OCI-LY1 (cell line): ENCODE data around the gene PHRF1.

Source experiments
- H2AFZ ChIP-seq: fragments of 200-600 bp; sonication (generic), shearing (Covaris generic); 2 replicates; pipeline ENCODE4 v1.6.0; 2014; ENCODE audit warnings: antibody characterized with exemption, mild to moderate bottlenecking, low read length
- H3F3A ChIP-seq: fragments of 200-600 bp; sonication (generic), shearing (Covaris generic); 2 replicates; pipeline ENCODE4 v1.6.0; 2014; ENCODE audit warnings: mild to moderate bottlenecking, antibody characterized with exemption, low read length, moderate library complexity; ENCODE audit not compliant: insufficient read depth
- H3K27ac ChIP-seq: fragments of 200-600 bp; sonication (generic); 2 replicates; pipeline ENCODE4 v1.5.1; 2014; ENCODE audit warnings: low read length, mixed run types, mild to moderate bottlenecking, low read depth; ENCODE audit not compliant: poor library complexity, severe bottlenecking
- H3K27me3 ChIP-seq: fragments of 200-600 bp; sonication (generic); 2 replicates; pipeline ENCODE4 v1.6.0; 2014; ENCODE audit warnings: antibody characterized with exemption, mild to moderate bottlenecking, low read length, moderate library complexity; ENCODE audit not compliant: insufficient read depth
- H3K36me3 ChIP-seq: fragments of 200-600 bp; sonication (generic); 2 replicates; pipeline ENCODE4 v1.6.1; 2014; ENCODE audit warnings: mild to moderate bottlenecking, antibody characterized with exemption, low read length, moderate library complexity, mixed read lengths; ENCODE audit not compliant: insufficient read depth
- H3K4me1 ChIP-seq: fragments of 200-600 bp; sonication (generic); 2 replicates; pipeline ENCODE4 v1.5.1; 2014; ENCODE audit warnings: mild to moderate bottlenecking, low read length, moderate library complexity; ENCODE audit not compliant: insufficient read depth, severe bottlenecking
- H3K4me2 ChIP-seq: fragments of 200-600 bp; sonication (generic), shearing (Covaris generic); 2 replicates; pipeline ENCODE4 v1.6.1; 2014; ENCODE audit warnings: low read length
- H3K4me3 ChIP-seq: fragments of 200-600 bp; sonication (generic); 2 replicates; pipeline ENCODE4 v1.5.1; 2014; ENCODE audit warnings: low read length, low read depth, mild to moderate bottlenecking, mixed read lengths; ENCODE audit not compliant: poor library complexity, severe bottlenecking
- H3K79me2 ChIP-seq: fragments of 200-600 bp; shearing (Covaris generic); 2 replicates; pipeline ENCODE4 v1.6.1; 2016; ENCODE audit warnings: mixed run types, low read length, mixed read lengths; ENCODE audit not compliant: insufficient read depth
- H3K9ac ChIP-seq: fragments of 200-600 bp; sonication (generic), shearing (Covaris generic); 2 replicates; pipeline ENCODE4 v1.6.1; 2014; ENCODE audit warnings: mild to moderate bottlenecking, low read length, mixed read lengths
- H3K9me2 ChIP-seq: fragments of 200-600 bp; sonication (generic), shearing (Covaris generic); 2 replicates; pipeline ENCODE4 v1.6.1; 2014; ENCODE audit warnings: low read depth, mild to moderate bottlenecking, low read length, mixed read lengths
- H3K9me3 ChIP-seq: fragments of 200-600 bp; shearing (Covaris generic); 2 replicates; pipeline ENCODE4 v1.6.1; 2014; ENCODE audit warnings: low read length, mixed read lengths
- H4K20me1 ChIP-seq: fragments of 200-600 bp; sonication (generic), shearing (Covaris generic); 2 replicates; pipeline ENCODE4 v1.6.0; 2016; ENCODE audit warnings: mild to moderate bottlenecking, low read length; ENCODE audit not compliant: insufficient read depth
- CTCF ChIP-seq: fragments of 200-600 bp; sonication (generic), shearing (Covaris generic); IDR thresholded peaks from 2 replicates; pipeline ENCODE4 v1.5.1; 2017; ENCODE audit warnings: mild to moderate bottlenecking, antibody characterized with exemption, low read length, moderate library complexity, mixed read lengths
- EZH2 ChIP-seq: fragments of 200-600 bp; sonication (generic), shearing (Covaris generic); IDR thresholded peaks from 2 replicates; pipeline ENCODE4 v1.8.0; 2017; ENCODE audit warnings: borderline replicate concordance, mixed run types, mild to moderate bottlenecking, antibody characterized with exemption, low read length, moderate library complexity, mixed read lengths

The PHRF1 gene, protein sequence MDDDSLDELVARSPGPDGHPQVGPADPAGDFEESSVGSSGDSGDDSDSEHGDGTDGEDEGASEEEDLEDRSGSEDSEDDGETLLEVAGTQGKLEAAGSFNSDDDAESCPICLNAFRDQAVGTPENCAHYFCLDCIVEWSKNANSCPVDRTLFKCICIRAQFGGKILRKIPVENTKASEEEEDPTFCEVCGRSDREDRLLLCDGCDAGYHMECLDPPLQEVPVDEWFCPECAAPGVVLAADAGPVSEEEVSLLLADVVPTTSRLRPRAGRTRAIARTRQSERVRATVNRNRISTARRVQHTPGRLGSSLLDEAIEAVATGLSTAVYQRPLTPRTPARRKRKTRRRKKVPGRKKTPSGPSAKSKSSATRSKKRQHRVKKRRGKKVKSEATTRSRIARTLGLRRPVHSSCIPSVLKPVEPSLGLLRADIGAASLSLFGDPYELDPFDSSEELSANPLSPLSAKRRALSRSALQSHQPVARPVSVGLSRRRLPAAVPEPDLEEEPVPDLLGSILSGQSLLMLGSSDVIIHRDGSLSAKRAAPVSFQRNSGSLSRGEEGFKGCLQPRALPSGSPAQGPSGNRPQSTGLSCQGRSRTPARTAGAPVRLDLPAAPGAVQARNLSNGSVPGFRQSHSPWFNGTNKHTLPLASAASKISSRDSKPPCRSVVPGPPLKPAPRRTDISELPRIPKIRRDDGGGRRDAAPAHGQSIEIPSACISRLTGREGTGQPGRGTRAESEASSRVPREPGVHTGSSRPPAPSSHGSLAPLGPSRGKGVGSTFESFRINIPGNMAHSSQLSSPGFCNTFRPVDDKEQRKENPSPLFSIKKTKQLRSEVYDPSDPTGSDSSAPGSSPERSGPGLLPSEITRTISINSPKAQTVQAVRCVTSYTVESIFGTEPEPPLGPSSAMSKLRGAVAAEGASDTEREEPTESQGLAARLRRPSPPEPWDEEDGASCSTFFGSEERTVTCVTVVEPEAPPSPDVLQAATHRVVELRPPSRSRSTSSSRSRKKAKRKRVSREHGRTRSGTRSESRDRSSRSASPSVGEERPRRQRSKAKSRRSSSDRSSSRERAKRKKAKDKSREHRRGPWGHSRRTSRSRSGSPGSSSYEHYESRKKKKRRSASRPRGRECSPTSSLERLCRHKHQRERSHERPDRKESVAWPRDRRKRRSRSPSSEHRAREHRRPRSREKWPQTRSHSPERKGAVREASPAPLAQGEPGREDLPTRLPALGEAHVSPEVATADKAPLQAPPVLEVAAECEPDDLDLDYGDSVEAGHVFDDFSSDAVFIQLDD (N-terminal part only)

GRCh38 chr11:575996-576768, at the start of gene PHRF1:
PHRF1 (plus strand) TSS chr11:576470; CDS start chr11:581513, 5,043 bp downstream.
- H4K20me1 ChIP-seq: no peaks in the 10 kb centered on the region

GRCh38 chr11:528166-528814, 48.0 kb upstream of the PHRF1 start:
- Histone ChIP-seq H3K36me3 (peaks cover 16% of the 10 kb centered on the region), H3K4me3 (no peak overlapping the region), H3K9me3 (no peaks in the 10 kb centered on the region), H3K4me2 (no peak overlapping the region), H3K27me3 (no peaks in the 10 kb centered on the region), H3K9me2 (no peaks in the 10 kb centered on the region), H2AFZ (no peak overlapping the region), H3K27ac (no peak overlapping the region), H3K4me1 (no peaks in the 10 kb centered on the region), H3K9ac (no peak overlapping the region), H3F3A (no peaks in the 10 kb centered on the region), H4K20me1 (no peaks in the 10 kb centered on the region), H3K79me2 (no peaks in the 10 kb centered on the region)
- TF ChIP-seq EZH2 (no peak), CTCF (no peak)

More at GRCh38 chr11:575996-576768, at the start of gene PHRF1:
- Histone ChIP-seq H3K9me2 (no peaks in the 10 kb centered on the region), H3K4me1 (peaks cover 47% of the 10 kb centered on the region), H3K27ac (peak within 1 kb of the TSS; percentile 86), H3F3A (no peaks in the 10 kb centered on the region), H2AFZ (peak within 1 kb of the TSS; percentile 16; the same call in 1 of the 2 replicates), H3K4me2 (peak within 1 kb of the TSS; percentile 100), H3K4me3 (peak within 1 kb of the TSS; percentile 99), H3K9ac (peak within 1 kb of the TSS; percentile 99), H3K27me3 (no peaks in the 10 kb centered on the region), H3K79me2 (peaks cover 44% of the 10 kb centered on the region), H3K36me3 (peaks cover 2% of the 10 kb centered on the region; the same call in 1 of the 2 replicates), H3K9me3 (no peaks in the 10 kb centered on the region)
- no peak for TF ChIP-seq EZH2
- no peak for TF ChIP-seq CTCF
